DND-41 (cell line): ENCODE results near the gene NXN.
"Not testable (repeated sequence)": the region's sequence is repeated elsewhere in the genome, so short reads cannot be mapped to it uniquely, and the experiment has no call there.

ENCODE experiments used
- EZH2 ChIP-seq: IDR thresholded peaks from 3 replicates; pipeline ENCODE4 v1.6.1; 2012; ENCODE audit warnings: borderline replicate concordance, low read depth, mild to moderate bottlenecking, moderate library complexity, low read length, inconsistent platforms; ENCODE audit not compliant: severe bottlenecking
- TF ChIP-seq, protein P1 (sequence below): IDR thresholded peaks from 2 replicates; pipeline ENCODE4 v1.5.1; 2012; ENCODE audit warnings: borderline replicate concordance, low read length, moderate library complexity, mild to moderate bottlenecking; ENCODE audit not compliant: poor library complexity, severe bottlenecking; ENCODE audit errors: extremely low read depth

DNA sequence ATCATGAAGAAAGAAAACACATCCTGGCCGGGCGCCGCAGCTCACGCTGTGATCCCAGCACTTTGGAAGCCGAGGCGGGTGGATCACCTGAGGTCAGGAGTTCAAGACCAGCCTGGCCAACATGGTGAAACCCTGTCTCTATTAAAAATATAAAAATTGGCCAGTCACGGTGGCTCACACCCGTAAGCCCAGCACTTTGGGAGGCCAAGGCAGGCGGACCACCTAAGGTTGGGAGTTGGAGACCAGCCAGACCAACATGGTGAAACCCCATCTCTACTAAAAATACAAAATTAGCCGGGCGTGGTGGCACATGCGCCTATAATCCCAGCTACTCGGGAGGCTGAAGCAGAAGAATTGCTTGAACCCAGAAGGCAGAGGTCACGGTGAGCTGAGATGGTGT is 7.7 kb downstream of the NXN start:
- TF ChIP-seq, protein P1, sequence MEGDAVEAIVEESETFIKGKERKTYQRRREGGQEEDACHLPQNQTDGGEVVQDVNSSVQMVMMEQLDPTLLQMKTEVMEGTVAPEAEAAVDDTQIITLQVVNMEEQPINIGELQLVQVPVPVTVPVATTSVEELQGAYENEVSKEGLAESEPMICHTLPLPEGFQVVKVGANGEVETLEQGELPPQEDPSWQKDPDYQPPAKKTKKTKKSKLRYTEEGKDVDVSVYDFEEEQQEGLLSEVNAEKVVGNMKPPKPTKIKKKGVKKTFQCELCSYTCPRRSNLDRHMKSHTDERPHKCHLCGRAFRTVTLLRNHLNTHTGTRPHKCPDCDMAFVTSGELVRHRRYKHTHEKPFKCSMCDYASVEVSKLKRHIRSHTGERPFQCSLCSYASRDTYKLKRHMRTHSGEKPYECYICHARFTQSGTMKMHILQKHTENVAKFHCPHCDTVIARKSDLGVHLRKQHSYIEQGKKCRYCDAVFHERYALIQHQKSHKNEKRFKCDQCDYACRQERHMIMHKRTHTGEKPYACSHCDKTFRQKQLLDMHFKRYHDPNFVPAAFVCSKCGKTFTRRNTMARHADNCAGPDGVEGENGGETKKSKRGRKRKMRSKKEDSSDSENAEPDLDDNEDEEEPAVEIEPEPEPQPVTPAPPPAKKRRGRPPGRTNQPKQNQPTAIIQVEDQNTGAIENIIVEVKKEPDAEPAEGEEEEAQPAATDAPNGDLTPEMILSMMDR, result not testable (repeated sequence)
- not testable (repeated sequence) for TF ChIP-seq EZH2
